Measurements from ENCODE around the gene CDC42BPA. TPM values are rescaled to one million over a fixed set of nuclear protein-coding genes. Genes with fewer than 3 reads are reported as not detected.
"Not testable (repeated sequence)": the region's sequence is repeated elsewhere in the genome, so short reads cannot be mapped to it uniquely, and the experiment has no call there.

Gene CDC42BPA
- total and polyA plus RNA-seq, 4 donors = 8.1 to 71.3 (median 33.0) TPM

GRCh38 chr1:227295609-227296008 is 22.7 kb downstream of the CDC42BPA start:
- no peak overlapping the region for H3K27ac ChIP-seq (ENCODE audit: low read depth in 1 of 2, low read length in 2 of 2)
- H3K9me3 ChIP-seq (ENCODE audit: control insufficient read depth, low read length) = no peaks in the 10 kb centered on the region
- DNase-seq (no peak), ATAC-seq (ENCODE audit: low FRiP score) (no peak)
- H3K4me3 ChIP-seq (ENCODE audit: low read length in 2 of 2) = no peak overlapping the region
- peaks cover 1 to 2% of the 10 kb centered on the region in 2 donors for H3K4me1 ChIP-seq (ENCODE audit: control insufficient read depth in 1 of 2, insufficient read depth in 2 of 2, low read length in 2 of 2)
- no peaks in the 10 kb centered on the region for H3K27me3 ChIP-seq (ENCODE audit: control insufficient read depth in 1 of 2, insufficient read depth in 2 of 2, low read length in 1 of 2)
- WGBS, 2 donors = 66 to 78% methylated on average over 3 of the region's 3 CpGs
- no peaks in the 10 kb centered on the region for H3K36me3 ChIP-seq (ENCODE audit: control insufficient read depth in 1 of 2, insufficient read depth in 2 of 2, low read length in 1 of 2)
- intact Hi-C loops (cut with DNase I) = loop anchor here in 1 of 2 donors (10.0 kb wide), 1 partner anchor 51 kb away; no protein-coding TSS in a partner anchor

DNA sequence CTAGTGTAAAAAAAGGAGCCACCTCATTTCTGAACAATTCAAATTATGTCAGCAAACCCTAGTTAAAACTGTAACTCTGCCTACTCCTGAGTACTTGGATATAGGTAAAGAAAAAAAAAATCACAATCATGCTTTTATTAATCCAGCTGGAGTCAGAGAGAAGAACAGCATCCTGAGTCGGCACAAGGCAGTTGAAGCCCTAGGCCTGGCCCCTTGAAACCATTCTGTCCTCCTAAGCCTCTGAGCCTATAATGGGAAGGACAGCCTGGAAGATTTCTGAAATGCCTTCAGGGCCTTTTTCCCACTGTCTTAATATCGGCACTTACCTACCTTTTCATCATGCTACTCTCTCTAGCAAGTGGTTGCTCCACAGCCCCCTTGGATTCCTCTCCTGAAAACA is 32.5 kb downstream of the CDC42BPA start:
- no peak for DNase-seq
- intact Hi-C loops (cut with DNase I) = no loop called here
- H3K4me3 ChIP-seq (ENCODE audit: low read length in 2 of 2) = no peak overlapping the region
- ATAC-seq (ENCODE audit: low FRiP score) = no peak
- H3K4me1 ChIP-seq (ENCODE audit: control insufficient read depth in 1 of 2, insufficient read depth in 2 of 2, low read length in 2 of 2) = peaks cover 0 to 2% of the 10 kb centered on the region in 2 donors
- no peaks in the 10 kb centered on the region for H3K9me3 ChIP-seq (ENCODE audit: control insufficient read depth, low read length)
- H3K36me3 ChIP-seq (ENCODE audit: control insufficient read depth in 1 of 2, insufficient read depth in 2 of 2, low read length in 1 of 2) = no peaks in the 10 kb centered on the region
- no peak overlapping the region for H3K27ac ChIP-seq (ENCODE audit: low read depth in 1 of 2, low read length in 2 of 2)
- H3K27me3 ChIP-seq (ENCODE audit: control insufficient read depth in 1 of 2, insufficient read depth in 2 of 2, low read length in 1 of 2) = no peaks in the 10 kb centered on the region
- WGBS, 2 donors = 97 to 98% methylated on average over 2 of the region's 2 CpGs

DNA sequence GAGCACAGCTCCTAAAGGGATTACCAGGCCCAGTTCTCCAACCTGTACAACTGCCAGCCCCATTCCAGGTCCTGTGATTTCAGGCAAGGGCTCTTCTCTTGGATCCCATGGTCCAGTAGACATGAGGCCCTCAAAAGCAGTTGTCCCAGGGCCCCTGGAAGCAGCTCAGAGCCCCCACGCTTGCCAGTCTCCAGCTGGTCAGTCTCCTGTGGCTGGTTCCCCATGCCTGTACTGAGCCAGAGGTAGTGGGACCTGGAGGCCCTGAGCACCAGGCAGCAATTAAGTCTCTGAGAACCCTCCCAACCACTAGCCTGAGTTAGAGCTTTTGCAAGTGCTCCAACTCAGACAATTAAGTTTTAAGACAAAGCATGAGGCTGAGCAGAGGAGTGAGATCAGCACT is 36.9 kb downstream of the CDC42BPA start:
- Histone ChIP-seq H3K27ac (ENCODE audit: low read depth in 1 of 2, low read length in 2 of 2) (no peak overlapping the region), H3K4me3 (ENCODE audit: low read length in 2 of 2) (no peak overlapping the region), H3K9me3 (ENCODE audit: control insufficient read depth, low read length) (no peaks in the 10 kb centered on the region), H3K27me3 (ENCODE audit: control insufficient read depth in 1 of 2, insufficient read depth in 2 of 2, low read length in 1 of 2) (no peaks in the 10 kb centered on the region), H3K36me3 (ENCODE audit: control insufficient read depth in 1 of 2, insufficient read depth in 2 of 2, low read length in 1 of 2) (no peaks in the 10 kb centered on the region), H3K4me1 (ENCODE audit: control insufficient read depth in 1 of 2, insufficient read depth in 2 of 2, low read length in 2 of 2) (peaks cover 0 to 2% of the 10 kb centered on the region in 2 donors)
- 94 to 100% methylated on average over 1 of the region's 1 CpG for WGBS, 2 donors
- DNase-seq = no peak
- intact Hi-C loops (cut with DNase I) = no loop called here
- no peak for ATAC-seq (ENCODE audit: low FRiP score)

DNA sequence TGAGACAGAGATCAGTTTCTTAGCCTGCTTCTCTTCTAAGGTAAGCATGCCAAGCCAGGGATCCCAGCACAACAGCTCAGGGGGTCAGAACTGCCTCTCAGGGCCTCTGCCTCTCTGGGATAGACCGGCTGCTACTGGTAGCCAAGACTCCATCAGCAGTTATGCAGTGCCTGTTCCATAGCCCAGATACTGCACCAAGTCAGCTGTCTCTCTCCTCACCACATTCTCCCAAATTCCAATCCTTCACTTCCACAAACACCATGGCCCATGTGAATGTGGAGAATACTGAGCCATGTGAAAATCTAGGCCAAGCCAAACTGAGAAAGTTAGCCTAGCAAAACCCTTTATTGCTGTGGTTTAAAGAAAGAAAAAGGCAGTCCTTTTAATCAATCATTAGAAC is 37.5 kb downstream of the CDC42BPA start:
- intact Hi-C loops (cut with DNase I) = no loop called here
- no peak for ATAC-seq (ENCODE audit: low FRiP score)
- H3K9me3 ChIP-seq (ENCODE audit: control insufficient read depth, low read length) = no peaks in the 10 kb centered on the region
- no peaks in the 10 kb centered on the region for H3K27me3 ChIP-seq (ENCODE audit: control insufficient read depth in 1 of 2, insufficient read depth in 2 of 2, low read length in 1 of 2)
- WGBS, 2 donors = 90 to 96% methylated on average over 1 of the region's 1 CpG
- H3K36me3 ChIP-seq (ENCODE audit: control insufficient read depth in 1 of 2, insufficient read depth in 2 of 2, low read length in 1 of 2) = no peaks in the 10 kb centered on the region
- no peak overlapping the region for H3K27ac ChIP-seq (ENCODE audit: low read depth in 1 of 2, low read length in 2 of 2)
- peaks cover 0 to 2% of the 10 kb centered on the region in 2 donors for H3K4me1 ChIP-seq (ENCODE audit: control insufficient read depth in 1 of 2, insufficient read depth in 2 of 2, low read length in 2 of 2)
- DNase-seq = no peak
- H3K4me3 ChIP-seq (ENCODE audit: low read length in 2 of 2) = no peak overlapping the region

GRCh38 chr1:227276156-227276693 is 42.1 kb downstream of the CDC42BPA start:
- H3K4me3 ChIP-seq (ENCODE audit: low read length in 2 of 2); H3K27ac ChIP-seq (ENCODE audit: low read depth in 1 of 2, low read length in 2 of 2); H3K4me1 ChIP-seq (ENCODE audit: control insufficient read depth in 1 of 2, insufficient read depth in 2 of 2, low read length in 2 of 2); ATAC-seq (ENCODE audit: low FRiP score); intact Hi-C loops (cut with DNase I); H3K36me3 ChIP-seq (ENCODE audit: control insufficient read depth in 1 of 2, insufficient read depth in 2 of 2, low read length in 1 of 2); DNase-seq; H3K9me3 ChIP-seq (ENCODE audit: control insufficient read depth, low read length); H3K27me3 ChIP-seq (ENCODE audit: control insufficient read depth in 1 of 2, insufficient read depth in 2 of 2, low read length in 1 of 2): not testable (repeated sequence)
- WGBS, 2 donors = 95 to 97% methylated on average over 41 to 44 of the region's 44 CpGs

DNA sequence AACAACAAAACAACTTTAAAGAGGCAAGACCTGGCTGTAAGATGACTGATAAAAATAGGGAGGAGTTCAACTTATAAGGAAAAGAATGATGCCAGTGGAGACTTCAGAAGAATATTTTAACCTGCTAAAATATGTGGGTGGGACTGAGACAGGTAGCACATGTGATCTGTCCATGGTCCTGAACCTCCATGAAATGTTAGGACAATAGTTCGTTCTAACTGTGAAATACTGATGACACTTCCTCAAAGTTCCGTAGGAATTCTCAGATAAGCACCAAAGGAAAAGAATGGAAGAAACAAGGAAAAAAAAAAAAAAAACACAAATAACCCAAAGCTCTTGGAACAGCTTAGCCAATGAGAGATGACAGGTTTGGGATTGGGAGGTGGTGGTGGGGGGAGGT is 44.7 kb downstream of the CDC42BPA start:
- H3K27me3 ChIP-seq (ENCODE audit: control insufficient read depth in 1 of 2, insufficient read depth in 2 of 2, low read length in 1 of 2) = no peaks in the 10 kb centered on the region
- ATAC-seq (ENCODE audit: low FRiP score) (no peak), DNase-seq (no peak)
- H3K4me3 ChIP-seq (ENCODE audit: low read length in 2 of 2) = no peak overlapping the region
- no peak overlapping the region for H3K27ac ChIP-seq (ENCODE audit: low read depth in 1 of 2, low read length in 2 of 2)
- no peaks in the 10 kb centered on the region for H3K4me1 ChIP-seq (ENCODE audit: control insufficient read depth in 1 of 2, insufficient read depth in 2 of 2, low read length in 2 of 2)
- intact Hi-C loops (cut with DNase I) = no loop called here
- no peaks in the 10 kb centered on the region for H3K36me3 ChIP-seq (ENCODE audit: control insufficient read depth in 1 of 2, insufficient read depth in 2 of 2, low read length in 1 of 2)
- whole genome bisulfite sequencing, 2 donors = 23 to 29% methylated on average over 2 of the region's 2 CpGs
- no peaks in the 10 kb centered on the region for H3K9me3 ChIP-seq (ENCODE audit: control insufficient read depth, low read length)

GRCh38 chr1:227272428-227272827 is 45.9 kb downstream of the CDC42BPA start:
- Histone ChIP-seq H3K27ac (ENCODE audit: low read depth in 1 of 2, low read length in 2 of 2) (no peak overlapping the region), H3K4me3 (ENCODE audit: low read length in 2 of 2) (no peak overlapping the region), H3K4me1 (ENCODE audit: control insufficient read depth in 1 of 2, insufficient read depth in 2 of 2, low read length in 2 of 2) (no peaks in the 10 kb centered on the region), H3K27me3 (ENCODE audit: control insufficient read depth in 1 of 2, insufficient read depth in 2 of 2, low read length in 1 of 2) (no peaks in the 10 kb centered on the region), H3K36me3 (ENCODE audit: control insufficient read depth in 1 of 2, insufficient read depth in 2 of 2, low read length in 1 of 2) (no peaks in the 10 kb centered on the region), H3K9me3 (ENCODE audit: control insufficient read depth, low read length) (no peaks in the 10 kb centered on the region)
- no peak for ATAC-seq (ENCODE audit: low FRiP score)
- DNase-seq = no peak
- intact Hi-C loops (cut with DNase I) = no loop called here

DNA sequence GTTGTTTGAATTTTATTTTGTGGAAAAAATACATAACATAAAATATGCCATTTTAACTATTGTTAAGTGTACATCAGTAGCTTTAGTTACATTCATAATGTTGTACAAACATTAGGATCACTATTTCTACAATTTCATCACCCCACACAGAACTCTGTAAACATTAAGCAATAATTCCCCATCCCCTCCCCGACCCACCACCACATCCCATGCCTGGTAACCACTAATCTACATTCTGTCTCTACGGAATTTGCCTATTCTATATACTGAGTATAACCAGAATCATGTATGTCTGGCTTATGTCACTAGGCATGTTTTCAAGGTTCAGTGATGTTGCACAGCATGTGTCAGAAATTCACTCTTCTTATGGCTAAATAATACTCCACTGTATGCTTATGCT is 47.7 kb downstream of the CDC42BPA start:
- Histone ChIP-seq H3K27me3 (ENCODE audit: control insufficient read depth in 1 of 2, insufficient read depth in 2 of 2, low read length in 1 of 2) (no peaks in the 10 kb centered on the region), H3K27ac (ENCODE audit: low read depth in 1 of 2, low read length in 2 of 2) (no peak overlapping the region), H3K4me3 (ENCODE audit: low read length in 2 of 2) (no peak overlapping the region), H3K9me3 (ENCODE audit: control insufficient read depth, low read length) (no peaks in the 10 kb centered on the region), H3K4me1 (ENCODE audit: control insufficient read depth in 1 of 2, insufficient read depth in 2 of 2, low read length in 2 of 2) (no peaks in the 10 kb centered on the region), H3K36me3 (ENCODE audit: control insufficient read depth in 1 of 2, insufficient read depth in 2 of 2, low read length in 1 of 2) (no peaks in the 10 kb centered on the region)
- WGBS, 2 donors = 86 to 91% methylated on average over 2 of the region's 2 CpGs
- DNase-seq (no peak), ATAC-seq (ENCODE audit: low FRiP score) (no peak)
- intact Hi-C loops (cut with DNase I) = no loop called here

DNA sequence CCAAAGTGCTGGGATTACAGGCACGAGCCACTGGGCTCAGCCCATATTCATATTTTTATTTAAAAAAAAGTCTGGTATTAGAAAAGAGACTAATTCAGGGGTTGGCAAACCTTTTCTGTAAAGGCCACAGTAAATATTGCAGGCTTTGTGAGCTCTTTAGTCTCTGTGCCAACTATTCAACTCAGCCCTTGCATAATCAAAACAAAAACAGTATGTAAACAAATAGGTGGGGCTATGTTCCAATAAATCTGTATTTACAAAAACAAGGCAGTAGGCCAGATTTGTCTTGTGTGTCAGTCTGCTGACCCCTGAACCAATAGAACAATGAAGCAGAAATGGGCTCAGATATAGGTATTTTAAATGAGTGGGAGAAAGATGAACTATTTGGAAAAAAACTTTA is 49.3 kb downstream of the CDC42BPA start:
- DNase-seq (no peak), ATAC-seq (ENCODE audit: low FRiP score) (no peak)
- Histone ChIP-seq H3K4me1 (ENCODE audit: control insufficient read depth in 1 of 2, insufficient read depth in 2 of 2, low read length in 2 of 2) (no peaks in the 10 kb centered on the region), H3K4me3 (ENCODE audit: low read length in 2 of 2) (no peak overlapping the region), H3K27me3 (ENCODE audit: control insufficient read depth in 1 of 2, insufficient read depth in 2 of 2, low read length in 1 of 2) (no peaks in the 10 kb centered on the region), H3K27ac (ENCODE audit: low read depth in 1 of 2, low read length in 2 of 2) (no peak overlapping the region), H3K9me3 (ENCODE audit: control insufficient read depth, low read length) (no peaks in the 10 kb centered on the region), H3K36me3 (ENCODE audit: control insufficient read depth in 1 of 2, insufficient read depth in 2 of 2, low read length in 1 of 2) (no peaks in the 10 kb centered on the region)
- 33 to 65% methylated on average over 1 of the region's 1 CpG for WGBS, 2 donors
- intact Hi-C loops (cut with DNase I) = no loop called here

All from aorta (tissue), 5 donors.